Left lung (tissue), 10 donors: ENCODE results near the gene TMEM141. TPM values are rescaled to one million over a fixed set of nuclear protein-coding genes. Genes with fewer than 3 reads are reported as not detected.
"Not testable (repeated sequence)": the region's sequence is repeated elsewhere in the genome, so short reads cannot be mapped to it uniquely, and the experiment has no call there.

Experiments
- ATAC-seq: fragments of 200-7000 bp; cut with Tn5 transposase; one replicate; pipeline ENCODE4 v1.9.1; 2020; ENCODE audit warnings: moderate library complexity
- DNase-seq, 4 donors: peaks; one replicate each; pipeline ENCODE4 v3.0.0-alpha.2; 2013 to 2020
- H3K27ac ChIP-seq, 2 donors: fragments of 200-600 bp; sonication (generic) in 1 of 2; one replicate each; pipeline versions ENCODE4 v1.5.0 to v1.8.0; 2020 to 2021
- H3K27me3 ChIP-seq, 2 donors: fragments of 200-600 bp; sonication (generic) in 1 of 2; one replicate each; pipeline versions ENCODE4 v1.5.0 to v1.8.0; 2020 to 2021
- H3K36me3 ChIP-seq, 2 donors: fragments of 200-600 bp; sonication (generic) in 1 of 2; one replicate each; pipeline versions ENCODE4 v1.5.0 to v1.8.0; 2020 to 2021
- H3K4me1 ChIP-seq, 2 donors: fragments of 200-600 bp; one replicate each; pipeline ENCODE4 v1.8.0; 2021
- H3K4me3 ChIP-seq, 2 donors: fragments of 200-600 bp; sonication (generic) in 1 of 2; one replicate each; pipeline versions ENCODE4 v1.5.0 to v1.8.0; 2020 to 2021; ENCODE audit warnings: mild to moderate bottlenecking in 1 of 2
- H3K9me3 ChIP-seq, 2 donors: fragments of 200-600 bp; sonication (generic) in 1 of 2; one replicate each; pipeline versions ENCODE4 v1.5.0 to v1.8.0; 2020 to 2021
- intact Hi-C, 2 donors: fragments of 100-400 bp; cut with DNase I; formaldehyde crosslinking; loops; one replicate each; pipeline versions ENCODE4 v1.11.2 to v1.14.2; 2022
- microRNA-seq, 2 donors: library from miRNA; unstranded; fragments of <30 nt; microRNA quantifications; one replicate each; pipeline ENCODE4, GENCODE V29; 2019
- polyA plus RNA-seq, 6 donors: library from polyadenylated mRNA; unstranded; fragments of 120-200 nt; gene quantifications; one replicate each; pipeline ENCODE4 v1.2.1, GENCODE V29; 2013; ENCODE audit not compliant: insufficient read length in 6 of 6
- total RNA-seq, 2 donors: library from RNA; stranded (reverse); fragmentation: NEBNext Ultra II Directional; extraction: Animal tissue kit (Norgen Biotek cat#: 25700); gene quantifications; one replicate each; pipeline ENCODE4 v1.2.1, GENCODE V29; 2021
- TF ChIP-seq, protein P1 (sequence below), 2 donors: fragments of 200-600 bp; sonication (generic) in 1 of 2; IDR thresholded peaks; one replicate each; pipeline versions ENCODE4 v1.5.0 to v1.8.0; 2021; ENCODE audit warnings: antibody characterized with exemption in 2 of 2
- donor health status: DM: no; HTN: yes; CAD: no.
- donor health status: DM: no; HTN: no; CAD: no.

TMEM141 gene
- total and polyA plus RNA-seq, 8 donors, result 49.3 to 76.6 (median 54.5) TPM

DNA sequence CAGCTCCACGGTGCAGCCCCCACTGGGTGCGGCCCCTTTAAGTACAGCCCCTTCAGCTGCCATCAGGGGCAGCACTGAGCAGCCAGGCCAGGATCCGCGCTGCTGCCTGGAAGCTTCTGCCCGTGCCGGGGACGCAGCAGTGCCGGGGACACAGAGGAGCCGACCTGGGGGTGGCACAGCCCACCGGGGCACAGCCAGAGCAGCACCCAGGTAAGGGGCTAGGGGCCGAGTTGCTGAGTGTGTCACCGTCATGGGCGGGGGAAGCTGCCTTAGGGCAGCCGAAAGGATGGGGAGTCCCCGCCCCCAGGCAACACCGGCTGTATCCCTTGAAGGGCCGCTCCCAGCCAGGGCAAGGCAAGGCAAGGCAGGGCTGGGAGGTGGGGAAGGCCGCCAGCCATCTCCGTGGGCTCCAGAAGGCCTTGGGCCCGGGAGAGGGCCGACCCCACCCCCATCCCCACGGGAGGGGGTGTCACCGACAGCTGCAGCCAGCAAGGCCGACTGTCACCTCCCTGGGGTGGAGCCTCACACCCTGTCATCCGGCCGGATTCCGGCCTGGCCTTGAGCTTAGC is 51.3 kb downstream of the TMEM141 start, which contains the start of gene AJM1:
TSS of gene AJM1 (plus strand) at position 99 of the 569 bp plus-strand sequence. CDS start 1,937 bp downstream, outside the sequence.
- DNase-seq (peak; percentile 69 to 91 (median 78)), ATAC-seq (peak; percentile 78)
- Histone ChIP-seq H3K4me1 (peaks cover 25 to 51% of the 10 kb centered on the region in 2 donors), H3K27me3 (peaks cover 33 to 49% of the 10 kb centered on the region in 2 donors), H3K36me3 (peaks cover 0 to 36% of the 10 kb centered on the region in 2 donors), H3K4me3 (peak within 1 kb of the TSS; percentile 14 to 46)
- H3K9me3 ChIP-seq, intact Hi-C loops, H3K27ac ChIP-seq: not testable (repeated sequence)
- TF ChIP-seq, protein P1, sequence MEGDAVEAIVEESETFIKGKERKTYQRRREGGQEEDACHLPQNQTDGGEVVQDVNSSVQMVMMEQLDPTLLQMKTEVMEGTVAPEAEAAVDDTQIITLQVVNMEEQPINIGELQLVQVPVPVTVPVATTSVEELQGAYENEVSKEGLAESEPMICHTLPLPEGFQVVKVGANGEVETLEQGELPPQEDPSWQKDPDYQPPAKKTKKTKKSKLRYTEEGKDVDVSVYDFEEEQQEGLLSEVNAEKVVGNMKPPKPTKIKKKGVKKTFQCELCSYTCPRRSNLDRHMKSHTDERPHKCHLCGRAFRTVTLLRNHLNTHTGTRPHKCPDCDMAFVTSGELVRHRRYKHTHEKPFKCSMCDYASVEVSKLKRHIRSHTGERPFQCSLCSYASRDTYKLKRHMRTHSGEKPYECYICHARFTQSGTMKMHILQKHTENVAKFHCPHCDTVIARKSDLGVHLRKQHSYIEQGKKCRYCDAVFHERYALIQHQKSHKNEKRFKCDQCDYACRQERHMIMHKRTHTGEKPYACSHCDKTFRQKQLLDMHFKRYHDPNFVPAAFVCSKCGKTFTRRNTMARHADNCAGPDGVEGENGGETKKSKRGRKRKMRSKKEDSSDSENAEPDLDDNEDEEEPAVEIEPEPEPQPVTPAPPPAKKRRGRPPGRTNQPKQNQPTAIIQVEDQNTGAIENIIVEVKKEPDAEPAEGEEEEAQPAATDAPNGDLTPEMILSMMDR (IDR thresholded peaks at IDR 0.05), result peak; percentile 86 to 90

Small RNAs within 50 kb of the gene (microRNA-seq; reads per million reads assigned to microRNA genes)
- gene MIR4292 (0 to 0.27 reads per million in 2 donors), gene MIR6722 (0 reads per million in 2 donors)

Other genes with a start within 250 kb of the TMEM141 start
- 100 to 1,000 TPM in 1 of 2 donors, 10 to 100 TPM in 1; 65.1 to 102 TPM for gene NOTCH1, start 245.3 kb upstream of the TMEM141 start, total RNA-seq
- 10 to 100 TPM; 21.7 to 41.7 (median 30.4) TPM for gene NOTCH1, start 245.3 kb upstream of the TMEM141 start, polyA plus RNA-seq
- gene EGFL7, start 128.4 kb upstream of the TMEM141 start, total RNA-seq, result 100 to 1,000 TPM; 105 to 165 TPM
- 100 to 1,000 TPM in 2 of 6 donors, 10 to 100 TPM in 4; 65.7 to 139 (median 90.9) TPM for gene EGFL7, start 128.4 kb upstream of the TMEM141 start, polyA plus RNA-seq
- gene AGPAT2, start 103.9 kb upstream of the TMEM141 start, total RNA-seq, result 100 to 1,000 TPM; 127 to 170 TPM
- 10 to 100 TPM; 24.9 to 48.3 (median 31.9) TPM for gene AGPAT2, start 103.9 kb upstream of the TMEM141 start, polyA plus RNA-seq
- gene DIPK1B, start 78.8 kb upstream of the TMEM141 start, total RNA-seq, result 10 to 100 TPM; 12.6 to 12.7 TPM
- gene DIPK1B, start 78.8 kb upstream of the TMEM141 start, polyA plus RNA-seq, result 10 to 100 TPM; 23.7 to 37.4 (median 30.6) TPM
- 10 to 100 TPM in 1 of 2 donors, under 1 TPM in 1; 0.32 to 10.0 TPM for gene LCN10, start 48.4 kb upstream of the TMEM141 start, total RNA-seq
- under 1 TPM in 4 of 6 donors, not detected in 2; 0.11 to 0.44 (median 0.21) TPM for gene LCN10, start 48.4 kb upstream of the TMEM141 start, polyA plus RNA-seq
- 10 to 100 TPM in 1 of 2 donors, under 1 TPM in 1; 0.38 to 18.9 TPM for gene LCN6, start 42.8 kb upstream of the TMEM141 start, total RNA-seq
- gene LCN6, start 42.8 kb upstream of the TMEM141 start, polyA plus RNA-seq, result not detected
- not detected for gene LCN8, start 33.1 kb upstream of the TMEM141 start, total RNA-seq
- gene LCN8, start 33.1 kb upstream of the TMEM141 start, polyA plus RNA-seq, result not detected
- not detected for gene LCN15, start 26.8 kb upstream of the TMEM141 start, total RNA-seq
- under 1 TPM in 5 of 6 donors, not detected in 1; 0.06 to 0.18 (median 0.07) TPM for gene LCN15, start 26.8 kb upstream of the TMEM141 start, polyA plus RNA-seq
- under 1 TPM in 1 of 2 donors, not detected in 1; 0.44 TPM for gene CCDC183, start 5.0 kb downstream of the TMEM141 start, total RNA-seq
- gene CCDC183, start 5.0 kb downstream of the TMEM141 start, polyA plus RNA-seq, result 10 to 100 TPM in 4 of 6 donors, 1 to 10 TPM in 2; 5.3 to 11.7 (median 10.0) TPM
- gene RABL6, start 16.6 kb downstream of the TMEM141 start, total RNA-seq, result 10 to 100 TPM; 75.9 to 80.8 TPM
- 10 to 100 TPM; 49.5 to 71.5 (median 56.1) TPM for gene RABL6, start 16.6 kb downstream of the TMEM141 start, polyA plus RNA-seq
- 1 to 10 TPM; 1.7 to 2.6 TPM for gene AJM1, start 51.1 kb downstream of the TMEM141 start, total RNA-seq
- gene AJM1, start 51.1 kb downstream of the TMEM141 start, polyA plus RNA-seq, result 1 to 10 TPM in 4 of 6 donors, under 1 TPM in 2; 0.59 to 1.8 (median 1.1) TPM
- 100 to 1,000 TPM; 118 to 151 TPM for gene PHPT1, start 58.1 kb downstream of the TMEM141 start, total RNA-seq
- 100 to 1,000 TPM in 2 of 6 donors, 10 to 100 TPM in 4; 66.1 to 124 (median 90.3) TPM for gene PHPT1, start 58.1 kb downstream of the TMEM141 start, polyA plus RNA-seq
- gene MAMDC4, start 61.0 kb downstream of the TMEM141 start, total RNA-seq, result 10 to 100 TPM; 14.7 to 16.0 TPM
- 1 to 10 TPM; 5.3 to 9.9 (median 7.4) TPM for gene MAMDC4, start 61.0 kb downstream of the TMEM141 start, polyA plus RNA-seq
- gene EDF1, start 75.0 kb downstream of the TMEM141 start, total RNA-seq, result 100 to 1,000 TPM; 247 to 288 TPM
- 100 to 1,000 TPM; 339 to 408 (median 377) TPM for gene EDF1, start 75.0 kb downstream of the TMEM141 start, polyA plus RNA-seq
- 10 to 100 TPM; 17.2 to 22.4 TPM for gene TRAF2, start 95.2 kb downstream of the TMEM141 start, total RNA-seq
- 10 to 100 TPM; 12.4 to 16.3 (median 14.6) TPM for gene TRAF2, start 95.2 kb downstream of the TMEM141 start, polyA plus RNA-seq
- 100 to 1,000 TPM in 1 of 2 donors, 10 to 100 TPM in 1; 98.5 to 111 TPM for gene FBXW5, start 153.4 kb downstream of the TMEM141 start, total RNA-seq
- 10 to 100 TPM; 33.0 to 59.6 (median 43.6) TPM for gene FBXW5, start 153.4 kb downstream of the TMEM141 start, polyA plus RNA-seq
- gene C8G, start 153.9 kb downstream of the TMEM141 start, total RNA-seq, result 1 to 10 TPM; 1.2 TPM
- under 1 TPM; 0.47 to 0.90 (median 0.72) TPM for gene C8G, start 153.9 kb downstream of the TMEM141 start, polyA plus RNA-seq
- 1 to 10 TPM; 2.1 to 4.5 TPM for gene LCN12, start 160.9 kb downstream of the TMEM141 start, total RNA-seq
- gene LCN12, start 160.9 kb downstream of the TMEM141 start, polyA plus RNA-seq, result 10 to 100 TPM in 5 of 6 donors, 1 to 10 TPM in 1; 7.0 to 28.0 (median 17.6) TPM
- gene PTGDS, start 186.2 kb downstream of the TMEM141 start, total RNA-seq, result 100 to 1,000 TPM; 133 to 137 TPM
- 10 to 100 TPM; 23.7 to 59.8 (median 31.2) TPM for gene PTGDS, start 186.2 kb downstream of the TMEM141 start, polyA plus RNA-seq
- gene LCNL1, start 191.6 kb downstream of the TMEM141 start, total RNA-seq, result 1 to 10 TPM; 2.0 to 2.3 TPM
- gene LCNL1, start 191.6 kb downstream of the TMEM141 start, polyA plus RNA-seq, result 1 to 10 TPM in 4 of 6 donors, under 1 TPM in 2; 0.38 to 2.7 (median 1.1) TPM
- gene PAXX, start 201.1 kb downstream of the TMEM141 start, total RNA-seq, result 10 to 100 TPM; 34.2 to 56.6 TPM
- 10 to 100 TPM; 28.1 to 47.6 (median 33.7) TPM for gene PAXX, start 201.1 kb downstream of the TMEM141 start, polyA plus RNA-seq
- 10 to 100 TPM; 39.7 to 85.4 TPM for gene CLIC3, start 205.2 kb downstream of the TMEM141 start, total RNA-seq
- gene CLIC3, start 205.2 kb downstream of the TMEM141 start, polyA plus RNA-seq, result 10 to 100 TPM; 30.7 to 56.2 (median 42.2) TPM
- gene ABCA2, start 236.9 kb downstream of the TMEM141 start, total RNA-seq, result 10 to 100 TPM; 34.5 to 34.8 TPM
- gene ABCA2, start 236.9 kb downstream of the TMEM141 start, polyA plus RNA-seq, result 10 to 100 TPM; 20.8 to 33.8 (median 28.6) TPM
- 1 to 10 TPM in 1 of 2 donors, under 1 TPM in 1; 0.17 to 2.9 TPM for gene FUT7, start 240.7 kb downstream of the TMEM141 start, total RNA-seq
- under 1 TPM in 3 of 6 donors, not detected in 3; 0.08 to 0.11 (median 0.09) TPM for gene FUT7, start 240.7 kb downstream of the TMEM141 start, polyA plus RNA-seq